HG03095 (cell line): ENCODE data around the gene TEK.

ENCODE experiments used
- ATAC-seq: cut with Tn5 transposase; IDR thresholded peaks from one replicate; pipeline ENCODE4 v1.9.1; 2021; ENCODE audit warnings: moderate library complexity; ENCODE audit not compliant: unreplicated experiment

Gene TEK

DNA sequence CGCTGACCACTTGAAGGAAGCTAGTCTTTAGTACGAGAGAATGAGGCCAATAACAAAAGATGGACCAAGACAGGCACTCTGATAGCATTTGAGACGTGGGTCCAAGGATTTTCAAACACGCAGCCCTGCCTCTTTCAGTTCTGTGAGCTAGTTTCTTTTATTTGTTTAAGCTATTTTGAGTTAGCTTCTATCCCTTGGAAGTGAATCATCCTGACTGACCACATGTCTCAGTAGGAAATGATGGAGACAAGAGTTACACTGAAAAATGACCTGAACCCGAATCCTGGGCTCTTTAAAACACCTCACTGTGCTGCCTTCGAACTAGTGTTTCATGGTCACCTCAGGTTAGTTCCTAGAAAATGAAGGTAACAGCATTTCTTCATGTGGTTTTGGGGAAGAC is 9.9 kb downstream of the TEK start:
- no peak for ATAC-seq

DNA sequence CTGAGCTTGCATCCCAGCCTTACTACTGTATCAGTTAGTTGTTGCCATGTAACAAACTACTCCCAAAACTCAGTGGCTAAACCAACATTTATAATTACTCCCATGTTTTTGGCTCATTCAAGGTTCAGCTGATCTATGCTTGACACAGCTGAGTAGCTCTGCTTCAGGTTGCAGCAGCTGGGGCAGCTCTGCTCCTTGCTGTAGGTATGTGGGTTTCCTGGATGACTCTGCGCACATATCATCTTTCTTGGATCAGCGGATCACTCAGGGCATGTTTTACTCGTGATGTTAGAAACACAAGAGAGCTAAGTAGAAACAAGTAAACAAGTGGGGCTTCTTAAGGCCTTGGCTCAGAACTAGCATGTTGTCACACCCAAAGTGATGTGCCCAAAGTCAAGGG is 15.1 kb downstream of the TEK start:
- no peak for ATAC-seq

DNA sequence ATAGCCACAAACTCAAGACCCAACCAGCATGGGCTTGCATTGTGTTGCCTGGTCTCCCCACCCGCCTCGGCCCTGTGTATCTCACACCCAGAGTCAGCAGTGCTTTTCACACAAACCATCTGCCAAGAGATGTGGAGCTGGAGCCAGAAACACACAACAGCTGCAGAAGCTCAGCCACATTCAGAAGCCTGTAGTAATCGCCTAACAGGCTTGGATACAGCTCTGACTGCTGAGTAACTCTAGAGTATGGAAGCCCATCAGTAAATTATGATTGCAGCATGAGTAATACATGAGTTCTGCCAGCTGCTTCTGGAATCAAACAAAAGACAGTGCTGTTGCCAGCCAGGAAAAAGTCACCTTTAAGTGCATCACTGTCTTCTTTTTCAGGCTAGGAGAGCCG is 16.0 kb downstream of the TEK start:
- ATAC-seq = no peak

DNA sequence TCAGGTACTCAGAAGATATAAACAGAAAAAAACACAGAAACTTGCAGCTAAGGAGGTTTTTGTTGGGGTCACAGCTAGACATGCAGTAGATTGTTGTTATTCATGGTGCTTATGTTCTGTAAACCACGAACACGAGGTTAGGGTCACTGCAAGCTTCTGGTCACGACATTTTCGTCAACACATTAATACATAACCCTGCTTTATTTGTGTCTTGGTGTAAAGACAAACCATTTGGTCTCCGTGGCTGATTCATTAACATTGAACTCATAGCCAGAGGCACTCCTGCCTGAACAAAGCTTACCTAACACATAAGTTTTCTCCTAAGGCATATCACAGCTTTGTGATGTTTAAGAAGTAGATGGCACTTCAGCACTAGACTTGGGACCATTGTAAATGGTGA is 16.9 kb downstream of the TEK start:
- no peak for ATAC-seq

DNA sequence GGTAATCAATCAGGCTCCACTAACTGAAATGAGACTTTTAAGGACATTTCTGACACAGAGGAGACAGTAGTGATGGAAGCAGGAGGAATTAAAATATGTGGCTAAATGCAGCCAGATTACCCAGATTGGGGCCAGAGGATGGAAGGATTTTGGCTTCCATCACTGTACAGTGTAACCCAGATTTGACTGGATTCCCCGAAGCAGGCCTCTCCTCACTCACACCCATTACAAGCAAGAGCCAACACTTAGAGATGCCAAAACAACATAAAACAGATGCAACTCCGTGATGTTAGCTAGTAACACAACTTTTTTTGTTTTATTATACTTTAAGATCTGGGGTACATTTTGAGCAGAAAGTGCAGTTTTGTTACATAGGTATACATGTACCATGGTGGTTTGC is 17.6 kb downstream of the TEK start:
- no peak for ATAC-seq

DNA sequence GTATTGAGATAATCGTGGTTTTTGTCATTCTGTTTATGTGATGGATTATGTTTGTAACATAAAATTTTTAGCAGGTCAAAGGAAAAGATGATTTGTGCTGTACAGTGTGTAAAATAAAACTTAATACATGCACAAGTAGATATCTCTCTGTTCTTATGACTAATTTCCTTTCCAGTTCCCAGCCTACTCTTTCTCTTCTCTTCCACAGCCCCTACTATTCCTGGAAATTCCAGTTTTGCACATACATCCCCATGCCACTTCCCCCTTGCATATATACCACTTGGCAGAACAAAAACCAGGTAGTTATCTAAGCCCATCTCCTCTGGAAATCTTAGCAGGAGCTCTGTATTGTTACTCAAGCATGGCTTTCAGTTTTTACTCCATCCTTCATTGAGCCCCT is 20.2 kb downstream of the TEK start:
- ATAC-seq = no peak

DNA sequence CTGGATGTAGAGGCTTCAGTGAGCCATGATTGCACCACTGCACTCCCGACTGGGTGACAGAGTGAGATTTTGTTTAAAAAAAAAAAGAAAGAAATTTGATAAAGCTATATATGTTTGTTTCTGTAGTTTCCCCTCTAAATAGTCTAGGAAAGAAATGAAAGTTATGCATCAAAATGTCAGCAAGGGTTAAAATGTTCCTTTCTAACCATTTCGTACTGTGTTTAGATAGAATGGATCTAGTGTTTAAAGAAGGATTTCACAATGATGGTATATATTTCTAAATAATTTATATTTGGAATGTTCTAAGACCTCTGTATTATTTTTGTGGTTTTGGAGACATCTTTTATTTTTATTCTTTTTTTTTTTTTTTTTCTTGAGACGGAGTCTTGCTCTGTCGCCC is 22.7 kb downstream of the TEK start:
- no peak for ATAC-seq

DNA sequence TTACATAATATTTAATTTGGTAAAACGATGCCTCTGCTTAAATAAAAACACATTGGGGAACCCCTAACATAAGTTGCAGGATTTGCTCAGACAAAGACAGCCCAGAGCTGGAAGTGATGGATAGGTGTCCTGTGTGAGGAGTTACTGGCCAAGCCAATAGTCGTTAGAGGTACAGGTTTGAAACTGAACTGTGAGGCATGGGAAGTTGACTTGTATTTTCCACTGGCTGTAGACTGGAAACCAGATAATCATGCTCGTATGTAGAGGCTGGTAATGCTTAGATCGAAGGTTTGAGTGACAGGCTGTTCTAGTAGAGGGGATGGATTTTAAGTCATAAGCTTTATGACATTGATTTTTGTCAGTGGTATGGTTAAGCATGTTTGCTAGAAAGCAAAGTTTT is 24.8 kb downstream of the TEK start:
- ATAC-seq = no peak

DNA sequence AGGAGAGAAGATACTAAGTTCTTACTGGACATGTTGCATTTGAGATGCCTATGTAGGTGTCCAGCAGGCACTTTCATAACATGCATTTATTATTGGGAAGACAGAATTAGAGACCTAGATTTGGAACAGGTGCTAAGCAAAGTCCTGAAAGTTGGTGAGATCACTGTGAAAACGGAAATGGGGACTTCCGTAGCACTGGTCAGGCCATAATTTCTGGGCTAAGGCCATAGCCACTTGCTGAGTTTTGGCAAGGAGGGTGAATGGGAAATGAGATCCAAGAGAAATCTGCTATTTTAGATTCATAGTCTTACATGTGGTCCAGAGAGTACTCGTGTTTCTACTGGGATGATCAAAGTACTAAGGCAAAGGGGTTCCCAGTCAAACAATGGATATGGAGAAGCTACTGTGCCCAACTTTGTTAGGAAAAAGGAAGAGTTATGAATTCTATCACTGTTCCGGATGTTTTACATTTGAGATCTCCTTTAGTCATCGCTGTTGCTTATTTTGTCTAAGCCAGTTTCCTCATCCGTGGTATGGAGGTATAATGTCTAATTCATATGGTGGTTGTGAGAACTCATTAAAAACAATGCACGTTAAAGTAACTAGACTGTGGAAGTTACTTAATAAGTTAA is 33.4 kb downstream of the TEK start:
- ATAC-seq = no peak

DNA sequence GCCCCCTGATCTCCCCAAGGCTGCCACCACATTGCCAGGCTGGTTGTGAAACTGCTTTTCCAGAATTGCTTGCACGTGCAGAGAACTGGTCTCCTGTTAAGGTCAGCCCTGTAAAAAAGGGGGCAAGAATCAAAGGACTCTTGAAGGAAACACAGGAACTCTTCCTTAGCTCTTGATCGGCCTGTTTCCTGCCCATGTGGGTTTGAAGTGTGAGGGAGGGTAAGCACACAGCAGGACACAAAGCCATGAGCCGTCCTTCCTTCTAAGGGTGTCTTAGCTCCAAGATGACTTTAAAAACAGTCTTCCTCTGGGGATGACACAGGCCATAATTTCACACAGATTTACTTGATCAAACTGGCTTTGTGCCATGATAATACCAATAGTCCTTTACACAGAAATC is 36.1 kb downstream of the TEK start:
- ATAC-seq = no peak

DNA sequence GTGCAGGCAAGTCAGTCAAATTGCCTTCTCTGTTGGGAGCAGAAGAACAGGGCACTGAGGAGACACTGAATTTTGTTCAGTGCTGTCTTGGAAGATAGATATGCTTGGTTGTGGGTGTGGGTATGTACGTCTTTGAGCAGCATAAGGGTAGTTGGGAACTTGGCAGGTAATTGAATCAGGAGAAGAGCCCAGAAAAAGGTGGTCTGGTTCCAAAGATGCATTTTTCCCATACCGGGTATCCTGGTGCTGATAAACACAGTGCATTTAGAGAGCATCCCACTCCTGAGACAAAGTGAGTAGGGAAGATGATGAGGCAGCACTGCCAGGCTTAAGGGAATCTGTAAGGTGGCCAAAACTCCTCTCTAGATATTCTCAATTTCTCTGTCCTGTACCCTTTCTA is 40.6 kb downstream of the TEK start:
- ATAC-seq = no peak

DNA sequence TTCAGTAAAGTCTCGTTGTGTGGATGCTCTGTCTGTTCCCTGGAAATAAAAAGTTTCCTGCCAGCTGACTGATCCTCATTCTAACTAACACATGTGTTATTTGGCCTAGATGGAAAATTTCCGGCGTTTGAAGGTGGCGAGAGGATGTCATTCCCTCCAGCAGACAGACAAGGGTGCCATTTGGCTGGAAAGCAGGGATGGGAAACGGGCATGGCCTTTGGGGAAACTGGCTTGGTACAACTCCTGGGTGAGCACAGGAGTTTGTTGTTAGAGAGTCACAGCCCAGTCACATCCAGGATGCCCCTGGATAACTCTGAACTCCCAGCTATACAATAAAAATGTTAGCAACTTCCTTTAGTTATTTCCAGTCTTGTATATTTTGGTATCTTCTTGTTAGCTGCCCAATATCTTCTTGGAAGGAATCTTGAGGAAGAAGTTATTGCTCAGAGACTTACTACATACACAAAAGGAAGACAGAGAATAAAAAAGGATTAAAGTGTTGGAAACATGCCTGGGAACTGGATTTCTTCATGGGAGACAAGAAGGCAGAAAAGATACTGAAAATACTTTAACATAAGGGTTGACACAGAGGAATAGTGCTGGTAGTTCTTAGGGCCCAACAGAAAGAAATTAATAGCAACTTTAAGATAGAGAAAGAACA is 41.9 kb downstream of the TEK start:
- no peak for ATAC-seq

DNA sequence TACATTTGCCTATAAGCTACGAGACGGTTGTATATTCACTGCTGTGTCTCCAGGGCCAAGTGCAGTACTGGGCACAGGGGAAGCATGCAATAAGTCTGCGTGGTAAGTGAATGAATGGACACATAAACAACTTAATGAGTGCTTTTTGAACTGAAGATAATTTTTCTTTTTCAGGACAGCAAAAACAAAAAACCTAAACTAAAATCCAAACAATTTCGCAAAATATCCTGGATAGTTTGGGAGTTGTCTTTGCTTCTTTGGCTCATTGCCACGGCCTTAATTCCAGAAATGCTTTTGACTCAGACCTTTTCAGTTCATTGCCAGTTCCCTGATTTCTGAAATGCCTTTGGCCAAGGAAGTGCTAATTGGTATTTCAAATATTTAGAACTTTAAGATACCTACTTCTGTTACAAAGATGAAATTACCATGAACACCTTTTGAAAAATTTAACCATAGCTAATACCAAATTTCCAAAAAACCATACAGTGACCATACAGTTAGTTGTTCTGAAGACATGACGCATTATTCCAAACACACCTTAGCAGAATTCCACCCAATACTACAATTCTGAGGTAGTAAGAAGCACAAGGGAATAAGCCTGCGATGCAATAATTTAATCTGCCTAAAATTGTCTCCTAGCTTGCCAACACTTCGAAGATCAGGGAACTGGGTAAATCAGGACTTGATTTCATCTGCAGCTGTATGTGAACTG is 42.8 kb downstream of the TEK start:
- no peak for ATAC-seq

DNA sequence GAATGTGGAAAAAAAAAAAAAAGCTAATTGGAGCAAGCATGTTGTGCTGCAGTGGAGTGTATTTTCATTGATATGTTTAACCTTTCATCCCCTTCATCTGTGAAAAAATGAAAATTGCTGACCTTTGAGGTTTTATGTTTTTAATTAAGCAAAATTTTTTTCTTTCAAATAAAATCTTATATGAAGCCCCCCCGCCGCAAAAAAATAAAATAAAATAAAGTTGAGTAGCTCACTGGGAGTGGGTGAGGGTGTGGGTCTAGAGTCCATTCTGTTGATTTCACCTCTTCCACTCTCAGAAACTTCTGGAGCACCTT is 43.3 kb downstream of the TEK start:
- ATAC-seq = no peak

DNA sequence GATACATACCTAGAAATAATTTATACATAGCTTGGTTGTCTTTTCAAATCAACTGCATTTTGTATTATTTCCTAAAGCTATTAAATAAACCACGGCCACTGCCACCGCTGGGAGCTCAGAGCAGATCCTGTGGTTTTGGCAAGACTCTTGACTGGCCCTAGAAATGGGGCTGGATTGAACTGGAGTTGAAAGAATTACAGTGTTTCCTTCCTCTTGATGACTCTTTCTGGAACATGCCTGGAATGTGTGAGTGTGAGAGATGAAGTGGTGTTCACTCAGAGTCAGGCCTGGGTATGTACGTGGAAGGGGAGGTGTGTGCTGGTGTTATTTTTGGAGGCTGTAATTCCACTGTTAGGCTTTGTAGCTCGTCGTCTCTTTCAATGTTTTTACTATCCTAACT is 45.9 kb downstream of the TEK start:
- no peak for ATAC-seq

DNA sequence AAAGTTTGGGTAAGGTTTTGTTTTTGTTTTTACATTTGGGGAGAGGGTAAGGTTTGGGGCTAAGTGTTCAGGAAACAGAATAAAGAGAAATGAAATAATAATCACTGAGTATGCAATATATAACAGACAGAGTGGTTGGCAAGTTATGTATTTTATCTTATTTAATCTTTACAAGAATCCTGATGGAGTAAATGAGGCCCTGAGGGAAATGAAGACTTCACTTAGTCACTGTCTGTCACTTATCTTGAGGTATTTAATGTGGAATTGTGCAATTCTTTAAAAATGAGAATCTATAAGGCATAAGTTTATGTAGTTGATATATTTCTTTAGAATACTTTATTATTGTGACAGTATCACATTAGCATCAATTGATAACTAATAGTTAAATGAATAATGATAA is 48.1 kb downstream of the TEK start:
- no peak for ATAC-seq

DNA sequence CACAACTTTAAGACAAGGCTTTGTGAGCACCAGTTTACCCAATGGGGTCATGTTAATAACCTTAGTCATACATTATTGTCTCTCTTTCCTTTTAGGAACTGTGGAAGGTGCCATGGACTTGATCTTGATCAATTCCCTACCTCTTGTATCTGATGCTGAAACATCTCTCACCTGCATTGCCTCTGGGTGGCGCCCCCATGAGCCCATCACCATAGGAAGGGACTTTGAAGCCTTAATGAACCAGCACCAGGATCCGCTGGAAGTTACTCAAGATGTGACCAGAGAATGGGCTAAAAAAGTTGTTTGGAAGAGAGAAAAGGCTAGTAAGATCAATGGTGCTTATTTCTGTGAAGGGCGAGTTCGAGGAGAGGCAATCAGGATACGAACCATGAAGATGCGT is 48.7 kb downstream of the TEK start:
- no peak for ATAC-seq

DNA sequence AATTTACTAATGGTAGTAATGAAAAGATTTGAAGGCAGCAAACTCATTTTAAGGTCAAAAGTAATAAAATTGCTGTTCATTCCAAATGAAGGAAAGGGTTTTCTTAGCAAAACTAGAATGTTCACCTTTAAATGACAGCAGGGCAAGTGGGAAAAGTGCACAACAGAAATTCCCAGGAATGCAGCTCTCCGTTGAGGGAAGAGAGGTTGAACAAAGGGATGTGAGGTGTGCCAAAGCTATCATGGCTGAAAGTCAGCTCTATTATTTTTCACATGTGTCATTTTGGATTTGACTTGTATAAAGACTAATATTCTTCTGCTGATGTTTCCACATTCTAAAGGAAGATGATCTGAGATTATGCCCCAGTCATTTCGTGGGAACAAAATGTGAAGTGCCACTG is 51.6 kb downstream of the TEK start:
- ATAC-seq = no peak

DNA sequence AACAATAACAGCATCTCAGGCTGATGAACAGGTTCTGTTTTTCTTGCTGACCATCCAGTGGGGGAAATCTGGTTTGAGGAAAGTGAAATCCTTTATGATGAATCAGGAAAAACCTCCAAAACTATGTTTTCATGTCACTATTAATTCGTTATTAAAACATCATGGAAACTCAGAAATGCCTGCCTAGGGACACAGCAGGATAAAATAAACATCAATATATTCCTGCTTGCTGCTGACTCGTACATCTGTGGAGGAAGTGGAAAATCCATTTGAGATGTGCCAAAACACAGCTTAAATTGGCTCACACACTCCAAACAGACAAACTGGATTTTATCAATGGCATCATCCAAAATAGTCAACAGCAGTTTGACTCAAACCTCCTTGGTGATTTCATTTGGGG is 53.0 kb downstream of the TEK start:
- no peak for ATAC-seq

DNA sequence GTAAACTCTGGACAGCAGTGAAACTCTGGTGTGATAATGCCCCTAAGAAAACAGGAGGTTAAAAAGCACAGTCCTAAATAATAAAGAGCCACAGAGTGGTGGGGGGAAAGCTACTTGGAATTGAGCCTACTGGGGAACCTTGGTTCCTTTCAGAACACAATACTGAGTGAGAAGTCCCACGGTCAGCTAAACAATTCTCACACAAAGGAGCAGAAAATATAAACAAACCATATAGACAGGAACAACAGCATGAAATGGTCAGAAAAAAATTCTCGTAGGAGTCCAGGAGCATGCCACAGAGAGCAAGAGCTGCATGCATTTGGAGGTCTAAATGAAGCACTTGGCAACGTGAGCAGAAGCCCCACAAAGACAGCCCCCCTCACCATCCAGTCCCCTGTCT is 56.0 kb downstream of the TEK start:
- ATAC-seq = no peak

DNA sequence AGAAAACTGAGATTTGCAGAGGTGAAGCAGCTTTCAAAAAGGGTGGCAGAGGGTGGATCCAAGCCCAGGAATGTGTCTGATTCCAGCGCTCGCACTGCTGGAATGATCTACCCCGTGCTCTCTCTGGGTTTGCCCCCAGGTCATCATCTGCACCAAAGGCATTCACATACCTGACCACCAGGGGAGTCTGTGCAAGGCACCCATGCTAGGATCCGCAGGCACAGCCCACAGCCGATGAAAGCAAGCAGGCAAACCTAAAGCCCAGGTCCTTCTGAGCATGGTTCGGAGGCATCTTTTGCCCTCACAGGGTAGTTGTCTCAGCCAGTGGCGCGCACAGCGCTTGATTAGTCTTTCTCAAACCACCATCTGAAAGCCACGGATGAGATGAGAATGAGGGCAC is 56.6 kb downstream of the TEK start:
- no peak for ATAC-seq

DNA sequence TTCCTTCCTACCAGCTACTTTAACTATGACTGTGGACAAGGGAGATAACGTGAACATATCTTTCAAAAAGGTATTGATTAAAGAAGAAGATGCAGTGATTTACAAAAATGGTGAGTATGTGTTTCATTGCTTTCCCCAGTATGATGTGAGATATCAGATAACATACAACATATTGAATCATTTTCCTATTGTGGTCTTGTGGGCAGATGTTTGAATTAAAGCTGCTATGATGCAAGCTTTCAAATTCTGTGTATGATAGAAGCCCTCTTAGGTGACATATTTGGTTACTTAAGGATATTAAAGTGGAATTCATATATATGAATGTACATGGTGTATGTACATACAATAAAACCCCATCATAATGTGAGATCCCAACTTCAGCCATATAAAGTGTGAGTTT is 59.5 kb downstream of the TEK start:
- ATAC-seq = no peak

DNA sequence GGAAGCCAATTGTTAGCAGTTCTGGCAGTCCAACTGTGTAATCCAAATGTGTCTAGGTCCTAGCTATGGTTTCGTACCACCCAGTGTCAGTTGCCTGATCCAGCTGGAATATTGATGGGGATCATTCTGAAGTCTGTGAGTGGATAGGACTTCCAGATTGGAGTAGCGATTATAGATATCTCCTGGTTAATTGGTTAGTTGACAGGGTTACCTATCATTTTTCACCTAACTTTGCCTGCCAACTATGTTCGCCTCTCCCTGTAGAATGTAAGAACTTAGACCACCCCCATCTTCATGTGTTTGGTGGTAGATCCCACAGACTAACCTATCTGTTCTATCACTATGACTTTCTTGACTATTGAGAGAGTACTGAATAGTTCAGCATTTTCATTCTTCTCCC is 59.9 kb downstream of the TEK start:
- no peak for ATAC-seq
